ENCODE data around the gene MCF2L2.

DNA sequence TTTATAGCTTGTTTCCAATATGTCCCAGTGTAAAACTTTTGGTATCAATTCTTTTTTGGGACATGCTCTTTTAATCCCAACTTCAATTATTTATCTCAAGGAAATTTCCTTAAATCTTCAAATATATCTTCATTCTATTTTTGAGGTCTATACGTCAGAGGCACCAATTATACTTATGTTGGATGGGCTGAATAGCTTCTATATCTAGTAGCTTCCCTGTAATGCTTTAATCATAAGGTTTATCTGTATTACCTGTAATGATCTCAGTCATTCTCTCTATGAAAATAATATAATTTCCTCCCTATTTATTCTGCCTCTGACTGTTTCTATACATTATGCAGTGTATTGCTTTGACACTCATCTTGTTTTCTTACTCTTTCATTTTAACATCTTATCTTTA is 299.2 kb downstream of the MCF2L2 start:
- TF ChIP-seq EZH2 (IDR thresholded peaks at IDR 0.05; ENCODE audit: insufficient read depth, poor library complexity, severe bottlenecking) (no peak), EZH2phosphoT487 (IDR thresholded peaks at IDR 0.05; ENCODE audit: insufficient read depth, low read depth) (no peak)
